HG02973 (cell line): ENCODE measurements around the gene FXYD3.
"Not testable (repeated sequence)": the region's sequence is repeated elsewhere in the genome, so short reads cannot be mapped to it uniquely, and the experiment has no call there.

Source experiments
- ATAC-seq: cut with Tn5 transposase; IDR thresholded peaks from one replicate; pipeline ENCODE4 v1.9.1; 2021; ENCODE audit warnings: moderate library complexity; ENCODE audit not compliant: unreplicated experiment

Gene FXYD3

DNA sequence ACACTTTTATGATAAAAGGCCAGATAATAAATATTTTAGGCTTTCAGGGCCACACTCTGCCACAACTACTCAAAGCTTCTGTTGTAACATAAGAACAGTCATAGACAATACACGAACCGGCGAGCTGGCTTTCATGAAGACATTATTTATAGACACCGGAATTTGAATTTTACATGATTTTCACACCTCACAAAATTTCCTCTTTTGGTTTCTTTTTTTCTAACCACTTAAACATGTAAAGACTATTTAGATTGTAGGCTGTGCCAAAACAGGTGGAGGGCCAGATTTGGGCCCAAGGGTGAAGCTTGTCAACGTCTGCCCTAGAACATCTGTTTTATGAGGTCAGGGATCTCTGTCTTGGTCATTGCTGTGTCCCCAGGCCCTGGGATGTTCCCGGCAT is 29.7 kb upstream of the FXYD3 start:
- no peak for ATAC-seq

DNA sequence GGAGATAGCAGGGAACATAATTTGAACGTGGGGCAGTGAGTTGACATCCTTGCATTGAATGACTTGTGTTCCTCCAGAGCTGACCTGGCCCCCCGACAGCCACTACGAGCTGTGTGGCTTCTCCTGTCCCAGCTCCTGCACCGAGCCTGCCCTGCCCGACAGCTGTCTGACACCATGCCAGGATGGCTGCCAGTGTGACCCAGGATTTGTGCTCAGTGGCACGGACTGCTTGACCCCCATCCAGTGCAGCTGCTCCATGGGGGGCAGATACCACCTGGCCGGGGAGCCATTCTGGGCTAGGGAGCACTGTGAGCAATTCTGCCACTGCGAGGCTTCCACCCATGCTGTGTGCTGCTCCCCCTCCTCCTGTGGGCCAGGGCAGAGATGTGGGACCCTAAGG is 29.2 kb upstream of the FXYD3 start:
- no peak for ATAC-seq

DNA sequence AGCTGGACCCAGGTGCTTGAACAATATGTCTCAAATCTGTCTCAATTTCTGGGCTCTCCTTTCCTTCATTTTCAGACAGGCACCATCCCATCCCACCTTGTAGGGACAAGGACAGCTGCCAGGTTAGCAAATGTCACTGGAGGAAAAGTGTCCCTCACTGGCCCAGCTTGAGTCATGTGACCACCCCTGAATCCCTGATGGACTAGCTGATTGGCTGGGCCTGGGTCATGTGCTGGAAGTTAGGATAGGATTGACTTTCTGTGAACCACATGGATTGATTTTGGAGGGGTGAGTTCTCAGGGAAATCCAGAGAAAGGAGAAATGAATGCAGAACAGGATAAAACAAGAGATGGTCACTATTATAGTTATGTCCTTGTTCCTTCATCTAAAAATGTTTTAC is 28.2 kb upstream of the FXYD3 start:
- no peak for ATAC-seq

DNA sequence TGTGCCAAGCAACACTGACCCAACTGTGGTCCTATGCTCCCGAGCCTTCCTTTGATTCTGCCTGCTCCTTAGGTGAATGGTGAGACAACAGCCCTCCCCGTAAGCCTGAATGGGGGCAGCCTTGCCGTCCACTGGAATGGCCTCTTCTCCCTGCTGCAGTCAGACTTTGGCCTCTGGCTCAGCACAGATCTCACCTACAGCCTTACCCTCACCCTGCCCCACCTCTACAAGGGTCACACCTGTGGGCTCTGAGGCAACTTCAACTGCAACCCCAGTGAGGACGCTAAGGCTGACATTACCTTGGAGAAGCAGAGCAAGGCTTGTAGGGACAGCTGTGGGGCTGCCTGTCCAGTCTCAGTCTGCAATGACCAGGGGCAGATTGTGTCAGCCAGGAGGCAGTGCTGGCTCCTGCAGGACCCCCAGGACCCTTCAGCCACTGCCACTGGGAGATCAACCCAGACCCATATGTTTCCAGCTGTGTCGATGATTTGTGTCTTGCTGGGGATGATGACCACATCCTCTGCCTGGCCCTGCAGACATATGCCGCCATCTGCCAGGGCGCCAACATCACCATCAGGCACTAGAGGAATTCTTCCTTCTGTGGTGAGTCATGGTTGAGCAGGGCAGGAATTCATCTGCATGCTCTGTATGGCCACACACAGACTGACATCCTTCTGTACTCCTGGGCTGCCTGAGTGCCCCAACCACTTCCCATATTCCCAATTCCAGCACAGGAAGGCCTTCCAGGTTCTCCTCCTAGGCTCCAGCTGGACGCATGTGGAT is 27.3 kb upstream of the FXYD3 start:
- ATAC-seq: no peak

DNA sequence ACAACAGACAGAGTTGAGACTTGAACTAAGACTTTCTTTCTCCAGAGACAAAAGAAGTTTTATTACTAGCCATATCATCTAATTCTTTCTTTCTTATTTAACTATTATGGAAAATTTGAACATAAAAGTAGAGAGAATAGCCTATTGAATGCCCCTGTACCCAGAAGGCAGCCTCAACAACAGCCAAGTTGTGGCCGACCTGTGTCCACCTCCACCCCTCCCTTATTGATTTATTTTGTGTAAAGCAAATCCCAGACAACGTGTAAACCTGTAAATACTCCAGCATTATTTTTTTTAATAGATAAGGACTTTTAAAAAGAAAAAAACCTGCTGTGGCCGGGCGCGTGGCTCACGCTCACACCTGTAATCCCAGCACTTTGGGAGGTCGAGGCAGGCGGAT is 26.1 kb upstream of the FXYD3 start:
- ATAC-seq: no peak

DNA sequence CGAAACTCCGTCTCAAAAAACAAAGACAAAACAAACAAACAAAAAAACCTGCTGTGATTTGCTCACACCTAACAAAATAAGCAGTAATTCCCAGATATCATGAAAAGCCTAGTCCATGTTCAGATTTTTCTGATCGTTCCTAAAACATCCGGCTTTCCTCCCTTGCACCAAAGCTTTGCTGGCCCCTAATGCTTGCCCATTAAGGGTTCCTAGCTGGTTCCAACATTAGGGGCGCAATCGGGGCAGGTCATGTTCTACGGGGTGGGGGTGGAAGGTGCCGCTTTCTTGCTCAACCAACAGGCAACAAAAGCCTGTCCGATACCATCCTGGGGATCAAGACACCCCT is 25.5 kb upstream of the FXYD3 start:
- ATAC-seq: no peak

DNA sequence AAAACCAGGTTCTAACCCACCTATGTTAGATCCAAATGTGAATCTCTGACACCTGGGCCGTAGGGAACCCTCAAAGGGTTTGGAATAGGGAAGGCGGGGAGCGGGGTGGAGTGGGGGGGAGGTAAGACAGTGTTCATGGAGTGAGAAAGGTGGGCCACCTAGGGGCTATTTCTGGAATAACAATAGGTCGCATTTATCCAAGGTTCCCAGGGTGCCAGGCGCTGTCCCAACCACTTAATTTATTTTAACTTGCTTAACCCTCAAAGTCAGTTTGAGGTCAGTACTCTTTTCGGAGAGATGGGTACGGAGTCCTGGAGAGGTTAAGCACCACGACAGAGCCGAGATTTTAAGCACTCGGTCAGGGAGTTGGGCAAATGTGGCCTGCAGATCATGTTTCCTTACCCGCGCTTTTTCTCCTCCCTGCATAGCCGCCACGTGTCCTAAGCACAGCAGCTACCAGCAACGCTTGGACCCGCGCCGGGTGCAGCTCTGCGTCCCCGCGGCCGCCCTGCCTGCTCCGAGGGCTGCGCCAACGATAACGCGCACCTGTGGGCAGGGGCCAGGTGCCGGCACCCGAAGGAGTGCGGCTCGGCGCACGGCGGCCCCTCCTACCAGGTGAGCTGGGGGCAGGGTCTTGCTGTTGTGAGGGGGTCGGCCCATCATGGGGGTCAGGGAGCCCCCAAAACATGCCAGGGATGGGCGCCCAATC is 25.0 kb upstream of the FXYD3 start:
- no peak for ATAC-seq

GRCh38 chr19:35093430-35093829 is 22.2 kb upstream of the FXYD3 start:
- ATAC-seq: no peak

- no peak for ATAC-seq
These were observed 21.5 kb upstream of the FXYD3 start for GRCh38 chr19:35093941-35094647.

- no peak for ATAC-seq
These were observed 21.0 kb upstream of the FXYD3 start for GRCh38 chr19:35094656-35095055.

DNA sequence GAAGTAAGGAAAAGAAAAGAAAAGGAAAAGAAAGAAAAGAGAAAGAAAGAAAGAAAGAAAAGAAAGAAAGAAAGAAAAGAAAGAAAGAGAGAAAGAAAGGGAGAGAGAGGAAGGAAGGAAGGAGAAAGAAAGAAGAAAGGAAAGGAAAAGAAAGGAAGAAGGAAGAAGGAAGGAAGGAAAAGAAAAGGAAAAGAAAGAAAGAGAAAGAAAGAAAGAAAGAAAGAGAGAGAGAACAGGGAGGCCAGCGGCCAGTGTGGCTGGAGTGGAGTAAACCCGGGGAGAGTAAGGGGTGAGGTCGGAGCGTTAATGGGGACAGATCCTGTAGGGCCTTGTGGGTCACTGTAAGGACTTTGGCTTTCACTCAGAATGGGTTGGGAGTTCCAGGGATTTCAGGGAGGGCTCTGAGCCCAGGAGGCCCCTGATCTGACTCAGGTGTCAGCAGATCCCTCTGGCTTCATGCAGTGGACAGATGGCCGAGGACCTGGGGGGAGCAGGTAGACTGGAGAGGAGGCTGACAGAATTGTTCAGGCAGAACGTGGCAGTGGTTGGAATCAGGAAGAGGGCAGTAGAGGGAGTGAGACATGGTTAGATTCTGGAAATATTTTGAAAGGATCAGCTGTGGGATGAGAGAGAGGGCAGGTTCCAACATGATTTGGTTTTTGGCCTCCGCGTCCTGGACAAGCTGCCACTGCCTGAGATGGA is 19.8 kb upstream of the FXYD3 start:
- no peak for ATAC-seq

- no peak for ATAC-seq
These were observed 17.1 kb upstream of the FXYD3 start for GRCh38 chr19:35098413-35099049.

GRCh38 chr19:35099155-35099896 is 16.3 kb upstream of the FXYD3 start:
- no peak for ATAC-seq

GRCh38 chr19:35099897-35100275 is 15.7 kb upstream of the FXYD3 start:
- ATAC-seq: no peak

DNA sequence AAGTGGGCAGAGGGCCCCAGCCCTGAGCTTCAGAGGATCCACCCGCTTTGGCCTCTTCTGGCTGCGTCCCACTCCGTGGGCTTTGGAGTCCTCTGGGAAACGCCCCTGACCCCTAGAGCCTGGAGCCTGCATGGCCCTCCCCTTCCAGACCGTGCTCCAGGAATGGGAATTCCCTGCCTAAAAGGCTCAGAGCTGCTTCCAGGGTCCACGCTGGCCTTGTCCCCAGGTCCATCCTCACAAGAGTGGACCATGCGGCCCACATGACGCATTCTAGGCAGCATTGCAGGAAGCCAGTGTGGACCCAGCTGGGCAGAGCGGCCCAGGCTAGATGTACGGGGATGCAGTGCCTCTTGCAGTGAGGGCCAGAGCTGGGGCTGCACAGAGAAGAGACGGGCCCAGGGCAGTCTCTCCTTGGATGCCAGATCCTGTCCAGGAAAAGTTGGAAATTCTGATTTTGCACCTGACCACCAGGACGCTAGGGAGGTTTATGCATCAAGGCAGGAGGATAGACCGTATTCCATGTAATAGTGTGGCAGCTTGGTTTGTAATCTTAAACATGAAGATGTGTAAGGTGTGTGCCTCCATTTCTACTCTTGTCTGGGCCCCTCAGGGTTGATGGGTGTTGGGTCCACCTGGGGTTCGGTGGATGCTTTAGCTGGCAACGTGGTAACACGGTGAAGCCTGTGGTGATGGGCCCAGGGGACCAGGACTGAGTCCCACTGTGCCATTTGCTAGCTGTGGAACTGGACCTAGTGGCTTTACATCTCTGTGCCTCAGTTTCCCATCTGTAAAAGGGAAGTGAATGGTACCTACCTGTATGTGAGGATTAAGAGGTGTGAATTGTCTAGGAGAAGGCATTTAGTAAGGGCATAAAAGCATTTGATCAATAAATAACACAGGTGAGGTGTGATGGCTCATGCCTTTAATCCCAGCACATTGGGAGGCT is 14.8 kb upstream of the FXYD3 start:
- no peak for ATAC-seq

DNA sequence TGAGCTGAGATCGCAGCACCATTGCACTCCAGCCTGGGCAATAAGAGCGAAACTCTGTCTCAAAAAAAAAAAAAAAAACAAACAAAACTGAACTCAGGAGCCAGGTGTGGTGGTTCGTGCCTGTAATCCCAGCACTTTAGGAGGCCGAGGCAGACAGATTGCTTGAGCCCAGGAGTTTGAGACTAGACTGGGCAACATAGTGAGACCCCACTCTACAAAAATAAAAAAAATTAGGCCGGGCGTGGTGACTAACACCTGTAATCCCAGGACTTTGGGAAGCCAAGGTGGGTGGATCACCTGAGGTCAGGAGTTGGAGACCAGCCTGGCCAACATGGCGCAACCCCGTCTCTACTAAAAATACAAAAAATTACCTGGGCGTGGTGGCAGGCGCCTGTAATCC is 13.7 kb upstream of the FXYD3 start:
- not testable (repeated sequence) for ATAC-seq

- not testable (repeated sequence) for ATAC-seq
These were observed 12.0 kb upstream of the FXYD3 start for GRCh38 chr19:35103614-35104013.

DNA sequence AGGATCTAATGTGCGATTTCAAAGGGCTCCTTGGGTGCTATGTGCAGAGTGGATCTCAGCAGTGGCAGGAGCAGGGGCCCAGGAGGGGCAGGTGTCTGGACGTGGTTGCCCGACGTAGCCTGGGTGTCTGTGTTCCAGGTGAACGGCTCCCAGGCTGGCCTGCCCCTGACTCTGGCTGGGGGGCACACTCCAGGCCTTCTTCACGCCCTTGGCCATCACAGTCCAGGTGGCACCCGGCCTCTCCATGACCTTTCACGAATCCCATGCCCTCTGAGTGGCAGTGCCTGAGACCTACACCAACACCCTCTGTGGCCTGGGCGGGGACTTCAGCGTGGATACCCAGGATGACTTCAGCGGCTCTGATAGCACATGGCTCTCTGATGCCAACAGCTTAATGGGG is 11.3 kb upstream of the FXYD3 start:
- no peak for ATAC-seq

- no peak for ATAC-seq
These were observed 10.6 kb upstream of the FXYD3 start for GRCh38 chr19:35105047-35105410.
